ENCODE data around the gene SYTL1.

- TF ChIP-seq CTCF (conservative IDR thresholded peaks at IDR 0.05; ENCODE audit: low read length) (no peak), EZH2phosphoT487 (IDR thresholded peaks at IDR 0.05; ENCODE audit: borderline replicate concordance, low read depth, low read length) (no peak)
These were observed 23.0 kb downstream of the SYTL1 start for GRCh38 chr1:27364696-27365371.

Measured in OCI-LY7 (cell line).